GM18873 (cell line): ENCODE results near the gene NHSL1.

Experiments
- ATAC-seq: cut with Tn5 transposase; IDR thresholded peaks from one replicate; pipeline ENCODE4 v1.9.1; 2021; ENCODE audit warnings: mild to moderate bottlenecking, moderate library complexity, moderate number of reproducible peaks; ENCODE audit not compliant: unreplicated experiment, low FRiP score

The NHSL1 gene

GRCh38 chr6:138410048-138410735 lies 89.1 kb downstream of the NHSL1 start:
- no peak for ATAC-seq

GRCh38 chr6:138406443-138406842 lies 92.9 kb downstream of the NHSL1 start:
- ATAC-seq = no peak

- no peak for ATAC-seq
These were observed 93.4 kb downstream of the NHSL1 start for GRCh38 chr6:138405816-138406413.

GRCh38 chr6:138404666-138405337 lies 94.5 kb downstream of the NHSL1 start:
- ATAC-seq = no peak

- ATAC-seq = peak; percentile 61
These were observed 95.3 kb downstream of the NHSL1 start, which contains the start of gene HEBP2 for GRCh38 chr6:138403801-138404665. TSS of gene HEBP2 (plus strand) at chr6:138404223. CDS start at chr6:138404496, 273 bp downstream.

GRCh38 chr6:138403324-138403800 lies 95.9 kb downstream of the NHSL1 start:
- ATAC-seq = no peak

GRCh38 chr6:138402838-138403187 lies 96.5 kb downstream of the NHSL1 start:
- ATAC-seq = no peak

GRCh38 chr6:138401960-138402837 lies 97.1 kb downstream of the NHSL1 start:
- no peak for ATAC-seq

- ATAC-seq = no peak
These were observed 99.0 kb downstream of the NHSL1 start for GRCh38 chr6:138400326-138400725.

GRCh38 chr6:138397128-138398122 lies 101.9 kb downstream of the NHSL1 start:
- ATAC-seq = no peak

GRCh38 chr6:138396709-138397108 lies 102.6 kb downstream of the NHSL1 start:
- no peak for ATAC-seq

- ATAC-seq = no peak
These were observed 105.2 kb downstream of the NHSL1 start for GRCh38 chr6:138393871-138394783.

GRCh38 chr6:138389551-138389950 lies 109.7 kb downstream of the NHSL1 start:
- no peak for ATAC-seq

- ATAC-seq = no peak
These were observed 111.5 kb downstream of the NHSL1 start for GRCh38 chr6:138387577-138388368.

- no peak for ATAC-seq
These were observed 112.4 kb downstream of the NHSL1 start for GRCh38 chr6:138386897-138387296.

- ATAC-seq = no peak
These were observed 115.5 kb downstream of the NHSL1 start for GRCh38 chr6:138383776-138384175.
